ENCODE results near the gene PLA2G12A. TPM values are rescaled to one million over a fixed set of nuclear protein-coding genes. Genes with fewer than 3 reads are reported as not detected.

PLA2G12A gene
- total and polyA plus RNA-seq, 9 of the 15 experiments (the other 6 are each of a cell fraction or from before 2014, with no cell fraction given), result 24.2 to 226 (median 80.5) TPM

DNA sequence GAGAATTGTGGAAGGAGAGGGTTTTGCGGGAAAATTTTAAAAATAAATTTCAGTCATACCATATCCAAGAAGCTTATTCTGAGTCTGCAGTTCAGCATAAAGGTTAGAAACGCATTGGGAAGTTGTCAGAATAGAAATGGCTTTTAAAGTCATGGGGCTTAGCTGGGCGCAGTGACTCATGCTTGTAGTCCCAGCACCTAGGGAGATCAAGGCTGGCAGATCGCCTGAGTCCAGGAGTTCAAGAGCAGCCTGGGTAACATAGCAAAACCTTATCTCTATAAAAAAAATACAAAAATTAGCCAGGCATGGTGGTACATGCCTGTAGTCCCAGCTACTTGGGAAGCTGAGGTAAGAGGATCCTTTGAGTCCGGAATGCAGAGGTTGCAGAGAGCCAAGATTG, 3.9 kb upstream of the PLA2G12A start:
- FAIRE-seq, result no peak
- H3K27ac ChIP-seq (ENCODE audit: extremely low read depth, low read depth, low read length), result no peak overlapping the region
- no peaks in the 10 kb centered on the region for H3K27me3 ChIP-seq (ENCODE audit: control insufficient read depth in 2 of 2, insufficient read depth in 2 of 2, low read length in 2 of 2)
- no peaks in the 10 kb centered on the region for H3K36me3 ChIP-seq (ENCODE audit: control insufficient read depth, insufficient read depth, low read length)
- BruUV-seq (replicated peaks), result no TSS peak
- ChIA-PET POLR2A (interaction anchor here (0.6 to 1.0 kb wide), 2 partner anchors 8 to 13 kb away, joined by 3 read pairs; no protein-coding TSS in a partner anchor), CTCF (ENCODE audit: low intra/inter-chr PET ratio) (no interaction called here)
- DNase-seq (ENCODE audit: extremely low read depth in 1 of 4, low spot score in 3 of 4), result peak in 1 of 4 experiments; percentile 63
- intact Hi-C loops (cut with micrococcal nuclease), result no loop called here
- H3K4me1 ChIP-seq (replicated peaks in 1 of 2; ENCODE audit: control insufficient read depth in 2 of 2, insufficient read depth in 2 of 2, low read length in 2 of 2), result peaks cover 21 to 40% of the 10 kb centered on the region in 2 experiments
- H3K79me2 ChIP-seq (ENCODE audit: control insufficient read depth, insufficient read depth, low read length), result peaks cover 12% of the 10 kb centered on the region
- H3K4me2 ChIP-seq (ENCODE audit: insufficient read depth, low read length), result no peak overlapping the region; the same call in 1 of the 2 replicates
- no peaks in the 10 kb centered on the region for H3K9me3 ChIP-seq (replicated peaks; ENCODE audit: control insufficient read depth, insufficient read depth, low read depth, low read length)
- no peak overlapping the region for H3K9ac ChIP-seq (ENCODE audit: insufficient read depth in 1 of 2, low read depth in 2 of 2, low read length in 2 of 2)
- no peak for ATAC-seq
- H2AFZ ChIP-seq (ENCODE audit: low read depth, low read length), result peak overlapping the region; percentile 53
- no peak overlapping the region for H3K4me3 ChIP-seq
- H3K9me1 ChIP-seq (ENCODE audit: control insufficient read depth, insufficient read depth, low read length), result no peaks in the 10 kb centered on the region
- in situ Hi-C loops (cut with MboI), result no loop called here
- 45% methylated on average over 5 of the region's 5 CpGs for WGBS (ENCODE audit: insufficient coverage, low coverage, missing lambda C conversion rate)
- H4K20me1 ChIP-seq (replicated peaks; ENCODE audit: control insufficient read depth, insufficient read depth, low read length), result 0 out of 2 replicates have a peak, but pooled peaks cover 3% of the 10 kb centered on the region
- TF ChIP-seq, protein P1, sequence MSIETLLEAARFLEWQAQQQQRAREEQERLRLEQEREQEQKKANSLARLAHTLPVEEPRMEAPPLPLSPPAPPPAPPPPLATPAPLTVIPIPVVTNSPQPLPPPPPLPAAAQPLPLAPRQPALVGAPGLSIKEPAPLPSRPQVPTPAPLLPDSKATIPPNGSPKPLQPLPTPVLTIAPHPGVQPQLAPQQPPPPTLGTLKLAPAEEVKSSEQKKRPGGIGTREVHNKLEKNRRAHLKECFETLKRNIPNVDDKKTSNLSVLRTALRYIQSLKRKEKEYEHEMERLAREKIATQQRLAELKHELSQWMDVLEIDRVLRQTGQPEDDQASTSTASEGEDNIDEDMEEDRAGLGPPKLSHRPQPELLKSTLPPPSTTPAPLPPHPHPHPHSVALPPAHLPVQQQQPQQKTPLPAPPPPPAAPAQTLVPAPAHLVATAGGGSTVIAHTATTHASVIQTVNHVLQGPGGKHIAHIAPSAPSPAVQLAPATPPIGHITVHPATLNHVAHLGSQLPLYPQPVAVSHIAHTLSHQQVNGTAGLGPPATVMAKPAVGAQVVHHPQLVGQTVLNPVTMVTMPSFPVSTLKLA (conservative IDR thresholded peaks at IDR 0.05), result no peak
- TF ChIP-seq FOSL1 (tag; conservative IDR thresholded peaks at IDR 0.05), result 0 out of 2 replicates have a peak, but pooled peaks have one; percentile 17
- TF ChIP-seq ZNF445 (CRISPR knock-in tag; IDR thresholded peaks at IDR 0.05; ENCODE audit: low read depth), result no peak
- TF ChIP-seq, protein P2, sequence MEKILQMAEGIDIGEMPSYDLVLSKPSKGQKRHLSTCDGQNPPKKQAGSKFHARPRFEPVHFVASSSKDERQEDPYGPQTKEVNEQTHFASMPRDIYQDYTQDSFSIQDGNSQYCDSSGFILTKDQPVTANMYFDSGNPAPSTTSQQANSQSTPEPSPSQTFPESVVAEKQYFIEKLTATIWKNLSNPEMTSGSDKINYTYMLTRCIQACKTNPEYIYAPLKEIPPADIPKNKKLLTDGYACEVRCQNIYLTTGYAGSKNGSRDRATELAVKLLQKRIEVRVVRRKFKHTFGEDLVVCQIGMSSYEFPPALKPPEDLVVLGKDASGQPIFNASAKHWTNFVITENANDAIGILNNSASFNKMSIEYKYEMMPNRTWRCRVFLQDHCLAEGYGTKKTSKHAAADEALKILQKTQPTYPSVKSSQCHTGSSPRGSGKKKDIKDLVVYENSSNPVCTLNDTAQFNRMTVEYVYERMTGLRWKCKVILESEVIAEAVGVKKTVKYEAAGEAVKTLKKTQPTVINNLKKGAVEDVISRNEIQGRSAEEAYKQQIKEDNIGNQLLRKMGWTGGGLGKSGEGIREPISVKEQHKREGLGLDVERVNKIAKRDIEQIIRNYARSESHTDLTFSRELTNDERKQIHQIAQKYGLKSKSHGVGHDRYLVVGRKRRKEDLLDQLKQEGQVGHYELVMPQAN (IDR thresholded peaks at IDR 0.05; ENCODE audit: borderline replicate concordance), result no peak
- TF ChIP-seq JUND (IDR thresholded peaks at IDR 0.05; ENCODE audit: borderline replicate concordance, low read depth, low read length), result peak; percentile 60; the same call in 1 of the 2 replicates
- 0 out of 3 replicates have a peak, but pooled peaks have one; percentile 17 for TF ChIP-seq JUND (tag; IDR thresholded peaks at IDR 0.05; ENCODE audit: borderline replicate concordance, low read depth, low read length)
- TF ChIP-seq, protein P3, sequence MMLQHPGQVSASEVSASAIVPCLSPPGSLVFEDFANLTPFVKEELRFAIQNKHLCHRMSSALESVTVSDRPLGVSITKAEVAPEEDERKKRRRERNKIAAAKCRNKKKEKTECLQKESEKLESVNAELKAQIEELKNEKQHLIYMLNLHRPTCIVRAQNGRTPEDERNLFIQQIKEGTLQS (IDR thresholded peaks at IDR 0.05), result peak; percentile 49
- TF ChIP-seq, protein P3 (CRISPR knock-in tag; conservative IDR thresholded peaks at IDR 0.05), result no peak

Data from K562 (cell line).